ENCODE data around the gene OR6Y1. TPM values are rescaled to one million over a fixed set of nuclear protein-coding genes. Genes with fewer than 3 reads are reported as not detected.

The OR6Y1 gene
- 0.07 TPM in 1 of 2 replicates, not detected in the other for total RNA-seq (2021; fragmentation: NEBNext Ultra II Directional; extraction: Animal tissue kit (Norgen Biotek cat#: 25700))
- not detected in 2 replicates for polyA plus RNA-seq (2011; rRNA removed)
- polyA plus RNA-seq (2011; cell fraction: cytosol; rRNA removed) = not detected
- polyA plus RNA-seq (2011; cell fraction: nucleus; rRNA removed) = not detected
- not detected in 4 replicates for polyA plus RNA-seq (2012, experiment 1 of 2)
- polyA plus RNA-seq (2012, experiment 2 of 2) = not detected
- not detected for polyA plus RNA-seq (2013, experiment 1 of 2)
- not detected for polyA plus RNA-seq (2013, experiment 2 of 2)
- polyA minus RNA-seq (2011; rRNA and poly(A)+ RNA removed) = not detected in 2 replicates
- not detected for polyA minus RNA-seq (2011; cell fraction: cytosol; rRNA and poly(A)+ RNA removed)
- not detected for polyA minus RNA-seq (2011; cell fraction: nucleus; rRNA and poly(A)+ RNA removed)
- long read RNA-seq, experiment 1 = 0 reads
- long read RNA-seq, experiment 2 = 0 reads

- Histone ChIP-seq H2BK120ac (replicated peaks; ENCODE audit: low read depth, low read length) (no peak within 1 kb of the TSS), H3K4me2 (ENCODE audit: insufficient read depth in 1 of 2, low read depth in 2 of 2, low read length in 2 of 2) (no peak within 1 kb of the TSS), H3K56ac (replicated peaks; ENCODE audit: insufficient read length, low read depth, low read length) (no peak within 1 kb of the TSS), H3K18ac (ENCODE audit: extremely low read depth, low read length) (no peak within 1 kb of the TSS), H3K9me3 (ENCODE audit: insufficient read depth in 2 of 2, low read depth in 1 of 2, low read length in 1 of 2) (no peaks in the 10 kb centered on the region), H2BK20ac (ENCODE audit: low read length) (no peak within 1 kb of the TSS), H2AFZ (ENCODE audit: low read length) (peak within 1 kb of the TSS; percentile 58; the same call in 1 of the 2 replicates), H3K23ac (ENCODE audit: insufficient read length) (no peak within 1 kb of the TSS), H3K79me2 (ENCODE audit: control insufficient read depth in 1 of 2, insufficient read depth in 2 of 2, low read length in 2 of 2) (no peaks in the 10 kb centered on the region), H3K9ac (replicated peaks in 1 of 4; ENCODE audit: extremely low read depth in 1 of 4, low read depth in 3 of 4, low read length in 3 of 4) (no peak within 1 kb of the TSS), H4K5ac (ENCODE audit: insufficient read length, low read depth, low read length) (no peak within 1 kb of the TSS), H3K79me1 (ENCODE audit: low read depth, low read length) (no peaks in the 10 kb centered on the region), H3K27ac (ENCODE audit: low read depth, low read length) (no peak within 1 kb of the TSS), H3K4ac (replicated peaks; ENCODE audit: insufficient read length, low read depth, low read length) (no peak within 1 kb of the TSS), H3K36me3 (ENCODE audit: control insufficient read depth in 2 of 4, insufficient read depth in 4 of 4, low read length in 3 of 4) (no peaks in the 10 kb centered on the region), H2AK5ac (ENCODE audit: low read depth, low read length) (no peak within 1 kb of the TSS), H2BK12ac (ENCODE audit: low read depth, low read length) (no peak within 1 kb of the TSS), H3K4me1 (replicated peaks in 1 of 4; ENCODE audit: control insufficient read depth in 3 of 4, insufficient read depth in 4 of 4, low read length in 3 of 4) (no peaks in the 10 kb centered on the region), H4K20me1 (replicated peaks in 1 of 2; ENCODE audit: control insufficient read depth in 1 of 2, insufficient read depth in 2 of 2, low read length in 2 of 2) (no peaks in the 10 kb centered on the region), H3K14ac (ENCODE audit: insufficient read length) (no peak within 1 kb of the TSS), H2BK15ac (ENCODE audit: low read length) (no peak within 1 kb of the TSS), H2BK5ac (ENCODE audit: low read depth, low read length) (no peak within 1 kb of the TSS), H3K4me3 (ENCODE audit: extremely low read depth in 1 of 4, insufficient read depth in 2 of 4, low read depth in 3 of 4, low read length in 4 of 4) (no peak within 1 kb of the TSS), H3K23me2 (ENCODE audit: low read depth, low read length) (no peaks in the 10 kb centered on the region), H4K91ac (replicated peaks; ENCODE audit: insufficient read length, low read length) (no peak within 1 kb of the TSS), H3K27me3 (replicated peaks in 1 of 4; ENCODE audit: control insufficient read depth in 3 of 4, extremely low read depth in 1 of 4, insufficient read depth in 3 of 4, low read length in 3 of 4) (no peaks in the 10 kb centered on the region), H4K8ac (ENCODE audit: extremely low read depth, insufficient read depth, low read length) (no peak within 1 kb of the TSS)
- 86% methylated on average over 3 of the region's 3 CpGs; no CpG with 5 or more reads in 1 of the 2 experiments for WGBS, 2 experiments (ENCODE audit: extremely low coverage in 1 of 2, insufficient coverage in 1 of 2, insufficient read length in 1 of 2, insufficient replicate concordance in 2 of 2, low coverage in 1 of 2, low lambda C conversion rate in 2 of 2, missing lambda C conversion rate in 1 of 2)
- POLR2A ChIA-PET (ENCODE audit: partially characterized antibody) = no interaction called here
- CTCF ChIA-PET (ENCODE audit: partially characterized antibody) = interaction anchor here (0.7 kb wide), 1 partner anchor 428 kb away, joined by 3 read pairs; no protein-coding TSS in a partner anchor
- no peak for TF ChIP-seq POLR2AphosphoS5 (IDR thresholded peaks at IDR 0.05; ENCODE audit: low read depth, low read length)
- no peak for TF ChIP-seq SIN3A (conservative IDR thresholded peaks at IDR 0.05 in 1 of 2, IDR thresholded peaks at IDR 0.05 in 1 of 2; ENCODE audit: low read depth in 1 of 2, low read length in 2 of 2)
- no peak for TF ChIP-seq GTF2F1 (IDR thresholded peaks at IDR 0.05; ENCODE audit: borderline replicate concordance, low read depth, low read length)
- no peak for FAIRE-seq
- DNase-seq (ENCODE audit: low read depth in 1 of 2, low spot score in 2 of 2) = no peak
These were observed at the start of gene OR6Y1 for GRCh38 chr1:158554352-158554751. OR6Y1 (minus strand) TSS chr1:158554405; CDS start chr1:158548105, 6,300 bp downstream.
